ENCODE data around the gene DYNLL2.

Gene DYNLL2

GRCh38 chr17:58112970-58113631, 29.9 kb downstream of the DYNLL2 start:
- no peak for TF ChIP-seq SIN3A (IDR thresholded peaks at IDR 0.05; ENCODE audit: borderline replicate concordance, insufficient read depth, low read length)
- no peak for TF ChIP-seq FOXP2 (optimal IDR thresholded peaks at IDR 0.05; ENCODE audit: borderline replicate concordance, extremely low read depth, extremely low read length, insufficient read depth)
- TF ChIP-seq REST (IDR thresholded peaks at IDR 0.05; ENCODE audit: insufficient read depth in 1 of 2, low read depth in 2 of 2, low read length in 2 of 2) = no peak
- TF ChIP-seq POLR2AphosphoS5 (IDR thresholded peaks at IDR 0.05; ENCODE audit: low read depth, low read length) = no peak
- TF ChIP-seq TAF1 (IDR thresholded peaks at IDR 0.05; ENCODE audit: borderline replicate concordance, insufficient read depth, low read length) = no peak

- no peak for TF ChIP-seq TAF1 (IDR thresholded peaks at IDR 0.05; ENCODE audit: borderline replicate concordance, insufficient read depth, low read length)
- TF ChIP-seq REST (IDR thresholded peaks at IDR 0.05; ENCODE audit: insufficient read depth in 1 of 2, low read depth in 2 of 2, low read length in 2 of 2) = no peak
- TF ChIP-seq SIN3A (IDR thresholded peaks at IDR 0.05; ENCODE audit: borderline replicate concordance, insufficient read depth, low read length) = no peak
- TF ChIP-seq POLR2AphosphoS5 (IDR thresholded peaks at IDR 0.05; ENCODE audit: low read depth, low read length) = no peak
- TF ChIP-seq FOXP2 (optimal IDR thresholded peaks at IDR 0.05; ENCODE audit: borderline replicate concordance, extremely low read depth, extremely low read length, insufficient read depth) = no peak
Measured at GRCh38 chr17:58113947-58114346, 30.7 kb downstream of the DYNLL2 start.

- no peak for TF ChIP-seq FOXP2 (optimal IDR thresholded peaks at IDR 0.05; ENCODE audit: borderline replicate concordance, extremely low read depth, extremely low read length, insufficient read depth)
- no peak for TF ChIP-seq TAF1 (IDR thresholded peaks at IDR 0.05; ENCODE audit: borderline replicate concordance, insufficient read depth, low read length)
- TF ChIP-seq POLR2AphosphoS5 (IDR thresholded peaks at IDR 0.05; ENCODE audit: low read depth, low read length) = no peak
- no peak for TF ChIP-seq REST (IDR thresholded peaks at IDR 0.05; ENCODE audit: insufficient read depth in 1 of 2, low read depth in 2 of 2, low read length in 2 of 2)
- no peak for TF ChIP-seq SIN3A (IDR thresholded peaks at IDR 0.05; ENCODE audit: borderline replicate concordance, insufficient read depth, low read length)
Measured at GRCh38 chr17:58117382-58117781, 34.2 kb downstream of the DYNLL2 start.

GRCh38 chr17:58119491-58119890, 36.3 kb downstream of the DYNLL2 start:
- no peak for TF ChIP-seq POLR2AphosphoS5 (IDR thresholded peaks at IDR 0.05; ENCODE audit: low read depth, low read length)
- TF ChIP-seq FOXP2 (optimal IDR thresholded peaks at IDR 0.05; ENCODE audit: borderline replicate concordance, extremely low read depth, extremely low read length, insufficient read depth) = no peak
- TF ChIP-seq SIN3A (IDR thresholded peaks at IDR 0.05; ENCODE audit: borderline replicate concordance, insufficient read depth, low read length) = no peak
- TF ChIP-seq TAF1 (IDR thresholded peaks at IDR 0.05; ENCODE audit: borderline replicate concordance, insufficient read depth, low read length) = no peak
- no peak for TF ChIP-seq REST (IDR thresholded peaks at IDR 0.05; ENCODE audit: insufficient read depth in 1 of 2, low read depth in 2 of 2, low read length in 2 of 2)
